NK-92 (cell line): ENCODE data around the gene ANKRD33B.
"Not testable (repeated sequence)": the region's sequence is repeated elsewhere in the genome, so short reads cannot be mapped to it uniquely, and the experiment has no call there.

Experiments
- DNase-seq: peaks from one replicate; lab custom pipeline; 2025; ENCODE audit not compliant: unreplicated experiment; lab: John Stamatoyannopoulos, UW

ANKRD33B gene

DNA sequence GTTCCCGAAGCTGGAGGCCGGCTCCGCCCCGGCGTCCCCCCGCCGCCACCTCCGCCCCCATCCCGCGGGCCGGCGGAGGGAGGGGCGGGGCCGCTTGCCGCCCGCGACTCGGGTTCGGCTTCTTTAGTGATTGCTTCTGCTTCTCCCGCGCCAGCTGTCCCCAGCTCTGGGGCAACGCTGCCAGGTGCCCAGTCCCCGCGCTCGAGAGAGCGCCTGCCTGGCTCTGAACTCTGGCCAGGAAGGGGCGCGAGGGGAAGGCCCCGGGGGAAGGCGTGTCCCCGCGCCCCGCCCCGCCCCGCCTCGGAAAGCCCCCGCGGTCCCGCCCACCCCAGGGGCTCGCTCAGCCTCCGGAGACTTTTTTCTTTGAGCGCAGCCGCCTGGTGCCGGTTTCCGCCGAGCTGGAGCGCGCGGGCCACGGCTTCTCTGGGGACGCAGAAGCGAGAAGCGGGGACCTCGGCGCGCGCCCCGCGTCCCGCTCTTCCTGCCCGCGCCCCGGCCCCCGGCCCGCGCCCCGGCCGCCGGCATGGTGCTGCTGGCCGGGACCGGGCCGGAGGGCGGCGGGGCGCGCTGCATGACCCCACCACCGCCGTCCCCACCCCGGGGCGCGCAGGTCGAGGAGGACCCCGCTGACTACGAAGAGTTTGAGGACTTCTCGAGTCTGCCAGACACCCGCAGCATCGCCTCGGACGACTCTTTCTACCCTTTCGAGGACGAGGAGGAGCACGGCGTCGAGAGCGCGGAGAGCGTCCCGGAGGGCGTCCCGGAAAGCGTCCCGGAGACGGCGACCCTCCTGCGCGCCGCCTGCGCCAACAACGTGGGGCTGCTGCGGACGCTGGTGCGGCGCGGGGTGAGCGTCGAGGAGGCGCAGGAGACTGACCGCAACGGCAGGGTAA lies at the start of gene ANKRD33B:
ANKRD33B (plus strand) TSS at position 126 of the 893 bp plus-strand sequence; CDS start at position 524, 398 bp downstream.
- no peak for DNase-seq

DNA sequence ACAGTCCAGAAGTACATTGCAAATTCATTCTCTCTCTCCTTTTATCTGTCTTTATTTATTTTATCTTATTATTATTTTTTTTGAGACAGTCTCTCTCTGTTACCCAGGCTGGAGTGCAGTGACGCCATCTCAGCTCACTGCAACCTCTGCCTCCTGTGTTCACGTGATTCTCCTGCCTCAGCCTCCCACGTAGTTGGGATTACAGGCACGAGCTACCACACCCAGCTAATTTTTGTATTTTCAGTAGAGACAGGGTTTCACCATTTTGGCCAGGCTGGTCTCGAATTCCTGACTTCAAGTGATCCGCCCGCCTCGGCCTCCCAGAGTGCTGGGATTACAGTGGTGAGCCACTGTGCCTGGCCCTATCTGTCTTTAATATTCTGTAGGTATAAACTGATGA lies 49.3 kb upstream of the ANKRD33B start:
- DNase-seq = not testable (repeated sequence)

DNA sequence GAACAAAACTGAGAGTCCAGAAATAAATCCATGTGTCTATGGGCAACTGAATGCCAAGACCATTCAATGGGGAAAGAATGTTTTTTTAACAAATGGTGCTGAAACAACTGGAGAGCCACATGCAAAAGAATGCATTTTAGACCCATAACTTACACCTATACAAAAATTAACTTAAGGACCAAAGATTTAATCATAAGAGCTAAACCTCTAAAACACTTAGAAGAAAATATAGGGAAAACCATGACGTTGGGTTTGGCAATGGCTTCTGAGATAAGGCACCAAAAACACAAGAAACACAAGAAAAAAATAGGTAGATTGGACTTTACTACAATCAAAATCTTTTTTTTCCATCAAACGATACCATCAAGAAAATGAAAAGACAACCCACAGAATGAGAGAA lies 48.4 kb upstream of the ANKRD33B start:
- DNase-seq = no peak

DNA sequence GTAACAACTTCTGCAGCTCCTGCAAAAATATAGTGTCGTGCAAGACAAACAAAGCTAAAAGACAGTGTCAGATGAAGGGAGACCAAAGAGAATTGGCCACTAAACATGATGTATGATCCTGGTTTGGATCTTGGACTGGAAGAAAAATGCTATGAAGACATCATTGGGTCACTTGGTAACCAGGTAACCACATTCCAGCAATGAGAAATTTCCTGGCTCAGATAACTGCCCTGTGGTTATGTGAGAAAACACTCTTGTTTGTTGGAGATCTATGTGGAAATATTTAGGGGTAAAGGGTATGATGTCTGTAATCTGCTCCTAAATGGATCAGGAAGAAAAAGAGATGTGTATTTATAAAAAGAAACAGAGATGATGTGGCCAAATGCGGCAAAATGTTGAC lies 45.5 kb upstream of the ANKRD33B start:
- no peak for DNase-seq

DNA sequence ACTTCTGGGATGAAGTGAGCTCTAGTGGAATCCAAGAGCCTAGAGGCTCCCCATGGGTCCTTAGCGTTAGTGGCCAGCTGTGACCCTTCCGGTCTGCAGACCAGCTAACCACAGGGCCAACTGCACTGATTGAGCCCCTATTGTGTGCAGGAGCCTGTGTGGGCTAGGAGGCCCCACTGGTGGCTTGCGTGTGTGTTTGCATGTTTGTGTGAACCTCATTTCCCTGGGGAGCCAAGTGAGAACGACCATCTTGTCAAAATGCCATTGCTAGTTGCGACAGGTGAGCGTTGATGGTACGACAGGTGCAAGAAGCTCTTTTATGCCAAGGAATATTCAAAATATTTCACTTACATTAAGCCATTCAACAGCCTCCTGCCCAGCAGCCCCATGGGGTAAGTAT lies 44.1 kb upstream of the ANKRD33B start:
- no peak for DNase-seq

DNA sequence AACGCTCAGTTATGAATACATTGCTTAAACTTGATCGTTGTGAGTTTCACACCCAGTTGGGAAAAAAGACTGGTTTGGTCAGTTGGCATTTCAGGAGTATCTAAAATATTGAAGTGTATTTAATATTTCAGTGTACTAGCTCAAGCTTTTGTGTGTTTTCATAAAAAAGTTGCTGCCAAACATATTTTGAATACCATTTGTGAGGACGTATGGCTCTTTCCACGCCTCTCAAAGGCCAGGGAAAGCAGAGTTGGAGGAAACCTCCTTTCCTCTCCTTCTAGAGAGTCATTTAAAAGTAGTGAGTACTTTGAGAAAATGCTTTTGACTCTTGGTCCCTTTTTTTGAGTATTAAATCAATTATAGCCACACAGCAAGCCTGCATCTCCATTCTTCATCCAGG lies 43.2 kb upstream of the ANKRD33B start:
- DNase-seq = no peak

DNA sequence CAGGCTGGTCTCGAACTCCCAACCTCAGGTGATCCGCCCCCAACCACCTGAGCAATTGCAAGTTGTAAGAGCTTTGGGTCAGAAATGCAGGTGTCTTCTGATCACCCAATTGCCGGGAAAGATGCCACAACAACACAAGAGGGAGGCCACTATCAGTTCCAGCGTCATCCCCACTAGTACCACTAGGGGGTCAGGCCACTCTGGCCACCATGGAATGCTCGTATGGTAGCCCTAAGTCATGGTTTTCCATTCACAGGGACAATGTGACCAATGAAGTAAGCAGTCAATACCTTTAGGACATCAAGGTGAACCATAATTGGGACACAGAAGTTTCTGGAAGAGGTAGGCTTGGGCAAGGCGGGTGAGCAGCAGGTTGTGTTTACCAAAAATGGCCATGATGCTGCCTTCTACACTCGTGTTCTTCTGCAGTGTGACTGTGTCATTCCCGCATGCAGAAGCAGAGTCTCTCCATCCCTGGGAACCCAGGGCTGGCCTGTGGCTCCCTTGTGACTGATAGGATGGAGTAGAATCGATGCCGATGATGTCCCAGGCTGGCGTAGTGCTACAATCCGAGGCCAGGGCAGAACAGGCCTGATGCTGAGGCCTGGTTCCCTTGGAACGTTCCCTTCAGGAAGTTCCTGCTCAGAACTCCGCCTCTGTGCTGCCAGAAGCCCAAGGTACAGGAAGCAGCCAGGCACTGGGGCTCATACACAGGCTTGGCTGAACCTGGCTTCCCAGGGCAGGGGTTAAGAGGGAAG lies 42.2 kb upstream of the ANKRD33B start:
- DNase-seq = no peak

DNA sequence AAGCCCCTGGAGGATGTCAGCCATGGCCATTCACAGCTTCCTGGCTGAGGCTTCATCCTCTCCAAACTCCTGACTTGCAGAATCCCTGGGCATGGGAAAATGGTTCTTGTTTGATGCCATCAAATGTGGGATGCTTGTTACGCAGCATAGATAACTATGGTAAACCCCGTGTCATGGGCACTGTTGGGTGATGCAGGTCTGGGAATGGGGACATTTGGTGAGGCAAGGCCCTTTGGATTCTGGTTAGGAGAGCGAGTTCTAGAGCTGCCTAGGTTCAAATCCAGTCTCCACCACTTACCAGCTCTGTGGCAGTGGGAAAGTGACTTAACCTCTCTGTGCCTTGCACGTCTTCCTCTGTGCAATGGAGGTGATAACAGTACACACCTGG lies 41.7 kb upstream of the ANKRD33B start:
- no peak for DNase-seq

DNA sequence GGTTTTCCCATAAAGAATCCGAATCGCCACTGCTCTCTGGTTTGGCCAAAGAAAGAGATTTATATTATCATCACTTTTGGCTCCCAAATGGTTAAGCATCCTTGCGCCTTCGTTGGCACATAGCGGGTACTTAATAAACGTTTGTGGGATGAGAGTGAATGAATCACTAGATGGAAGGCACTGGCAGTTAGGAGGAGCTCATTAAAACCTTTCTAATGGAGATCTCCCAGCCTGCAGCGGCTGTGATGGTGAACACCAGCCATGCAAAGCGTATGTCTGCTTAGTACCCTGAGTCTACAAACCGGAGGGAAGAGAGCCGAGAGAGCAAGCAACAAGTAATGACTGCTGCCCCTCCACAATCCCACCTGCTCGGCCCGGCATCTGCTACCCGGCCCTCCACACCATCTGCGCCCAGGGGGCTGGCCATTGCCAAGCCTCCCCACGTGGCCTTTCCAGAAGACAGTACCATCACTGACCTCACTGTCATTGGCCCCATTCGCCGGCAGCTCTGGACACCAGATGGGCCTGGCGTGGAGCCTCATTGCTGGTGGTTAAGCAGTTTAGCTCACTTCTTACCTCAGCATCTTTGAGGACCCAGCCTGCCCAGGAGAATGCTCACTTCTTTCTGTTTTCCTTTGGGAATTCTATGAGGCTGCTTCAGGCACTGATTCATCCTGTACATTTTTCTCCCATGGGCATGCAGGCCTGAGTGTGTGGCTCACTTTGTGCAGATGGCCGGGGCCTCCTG lies 39.3 kb upstream of the ANKRD33B start:
- DNase-seq = no peak

DNA sequence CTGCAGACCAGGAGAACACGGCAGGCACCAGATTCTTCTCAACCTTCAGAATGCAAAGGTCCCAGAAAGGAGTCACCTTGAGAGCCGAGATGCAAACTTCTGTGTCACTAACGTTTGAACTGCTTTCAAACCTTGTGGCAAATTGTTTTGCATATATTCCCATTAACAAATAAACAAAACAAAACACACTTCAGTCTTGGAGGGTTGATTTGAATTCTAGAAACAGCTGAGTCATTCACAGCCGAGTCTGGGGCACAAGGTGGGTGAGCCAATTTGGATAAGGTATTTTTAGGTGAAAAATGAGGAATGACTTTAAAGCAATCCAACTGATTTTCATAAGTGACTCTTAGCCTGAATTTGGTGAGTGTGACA lies 38.8 kb upstream of the ANKRD33B start:
- DNase-seq = no peak

DNA sequence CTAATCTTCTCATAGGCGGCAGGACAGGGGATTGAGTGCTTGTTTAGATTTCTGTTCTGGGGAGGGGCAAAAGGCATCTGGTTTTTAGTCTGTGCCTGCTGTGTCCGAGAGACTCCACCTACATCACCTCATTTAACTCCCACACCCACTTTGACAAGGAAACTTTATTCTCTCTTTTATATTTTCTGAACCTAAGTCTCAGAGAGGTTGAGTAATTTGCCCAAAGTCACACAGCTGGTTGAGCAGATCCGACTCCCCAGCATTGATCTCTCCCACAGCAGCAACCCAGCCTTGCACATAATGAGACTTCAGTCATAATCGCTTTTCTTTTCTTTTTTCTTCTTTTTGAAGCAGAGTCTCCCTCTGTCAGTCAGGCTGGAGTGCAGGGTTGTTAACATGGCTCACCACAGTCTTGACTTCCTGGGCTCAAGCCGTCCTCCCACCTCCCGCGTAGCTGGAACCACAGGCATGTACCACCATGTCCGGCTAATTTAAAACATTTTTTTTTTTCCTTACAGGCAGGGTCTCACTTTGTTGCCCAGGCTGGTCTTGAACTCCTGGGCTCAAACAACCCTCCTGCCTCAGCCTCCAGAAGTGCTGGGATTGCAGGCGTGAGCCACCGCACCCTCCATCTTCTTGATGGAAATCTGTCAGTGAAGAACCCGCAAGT lies 36.5 kb upstream of the ANKRD33B start:
- DNase-seq = no peak

DNA sequence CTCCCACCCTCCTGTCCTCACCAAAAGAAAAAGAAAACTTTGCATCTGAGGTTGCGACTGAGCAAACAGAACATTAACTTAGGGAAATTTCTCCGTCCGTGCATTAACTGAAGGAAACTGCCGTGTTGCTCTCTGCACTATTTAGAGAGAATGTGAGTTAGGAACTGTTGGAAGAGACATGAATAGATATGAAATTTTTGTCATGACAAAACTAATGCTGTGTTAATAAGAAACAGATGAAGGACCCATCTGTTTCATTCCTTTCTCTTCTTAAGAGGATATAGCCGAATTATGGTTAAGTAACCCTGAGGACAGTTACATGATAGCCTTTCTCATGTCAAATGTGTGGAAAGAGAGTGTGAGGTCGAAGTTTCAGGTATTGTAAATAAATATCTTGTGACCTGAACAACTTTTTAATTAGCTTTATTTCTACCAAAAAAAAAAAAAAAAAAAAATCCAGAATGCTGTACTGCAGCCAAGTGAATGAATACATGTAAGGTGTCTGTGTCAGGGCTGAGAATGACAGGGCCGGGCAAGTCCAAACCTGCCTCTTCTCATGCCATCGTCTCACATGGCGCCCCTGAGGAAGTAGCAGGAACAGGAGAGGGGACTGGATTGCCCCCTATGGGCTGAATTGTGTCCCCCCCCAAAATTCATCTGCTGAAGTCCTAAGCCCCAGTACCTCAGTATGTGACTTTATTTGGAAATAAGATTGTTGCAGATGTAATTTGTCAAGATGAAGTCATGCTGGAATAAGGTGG lies 35.6 kb upstream of the ANKRD33B start:
- DNase-seq = no peak

DNA sequence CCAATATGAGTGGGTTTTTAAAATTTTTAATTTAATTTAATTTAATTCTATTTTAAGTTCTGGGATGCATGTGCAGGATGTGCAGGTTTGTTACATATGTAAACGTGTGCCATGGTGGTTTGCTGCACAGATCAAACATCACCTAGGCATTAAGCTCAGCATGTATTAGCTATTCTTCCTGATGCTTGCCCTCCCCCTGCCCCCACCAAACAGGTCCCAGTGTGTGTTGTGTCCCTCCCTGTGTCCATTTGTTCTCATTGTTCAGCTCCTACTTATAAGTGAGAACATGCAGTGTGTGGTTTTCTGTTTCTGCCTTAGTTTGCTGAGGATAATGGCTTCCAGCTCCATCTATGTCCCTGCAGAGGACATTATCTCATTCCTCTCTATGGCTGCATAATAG lies 35.0 kb upstream of the ANKRD33B start:
- DNase-seq = no peak

DNA sequence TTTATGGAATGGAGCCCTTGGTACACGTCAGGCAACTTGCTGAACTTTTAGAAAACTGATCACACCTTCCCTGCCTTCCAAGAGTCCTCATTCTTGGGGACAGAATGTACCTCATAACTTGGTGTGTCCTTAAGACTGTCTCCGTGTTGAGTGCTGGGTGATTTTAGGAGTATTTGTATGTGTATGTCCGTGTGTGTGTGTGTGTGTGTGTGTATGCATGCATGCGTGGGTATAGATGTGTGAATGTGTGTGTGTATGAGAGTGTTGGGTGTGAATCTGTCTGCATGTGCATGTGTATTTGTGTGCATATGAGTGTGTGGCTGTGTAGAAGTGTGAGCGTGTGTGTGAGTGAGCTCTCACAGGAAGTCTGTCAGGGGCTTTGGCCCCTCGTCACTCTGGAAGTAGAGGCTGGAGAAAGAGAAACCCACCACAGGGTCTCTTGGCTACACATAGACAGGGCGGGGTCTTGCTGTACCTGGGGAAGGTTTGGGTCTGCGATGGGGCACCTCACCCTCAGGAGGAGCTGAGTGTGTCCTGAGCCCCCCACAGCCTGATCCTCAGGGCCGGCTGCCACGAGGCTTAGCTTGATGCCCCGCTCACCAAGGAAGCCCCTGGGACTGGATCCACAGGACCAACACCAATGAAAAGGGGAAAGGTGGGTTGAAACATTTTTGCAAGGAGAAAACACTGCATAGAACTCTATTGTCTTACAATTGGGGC lies 33.1 kb upstream of the ANKRD33B start:
- no peak for DNase-seq

DNA sequence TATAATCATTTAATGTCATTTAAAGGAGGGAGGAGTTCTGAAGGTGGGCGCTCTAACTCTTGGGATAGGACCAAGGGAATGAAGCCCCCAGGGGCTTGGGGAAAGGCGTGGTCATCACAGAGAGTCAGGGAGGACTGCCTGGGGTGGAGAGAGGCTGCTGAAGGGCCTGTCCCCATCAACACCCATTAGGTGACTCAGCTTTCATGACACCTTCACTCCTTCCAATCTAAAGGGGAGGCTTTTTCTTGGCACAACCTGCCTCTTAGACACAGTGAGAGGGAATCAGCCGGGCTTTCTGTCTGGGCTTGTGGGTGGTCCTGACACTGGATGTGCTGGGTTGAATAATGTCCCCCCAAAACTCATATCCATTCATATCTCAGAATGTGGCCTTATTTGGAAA lies 31.4 kb upstream of the ANKRD33B start:
- DNase-seq = no peak

DNA sequence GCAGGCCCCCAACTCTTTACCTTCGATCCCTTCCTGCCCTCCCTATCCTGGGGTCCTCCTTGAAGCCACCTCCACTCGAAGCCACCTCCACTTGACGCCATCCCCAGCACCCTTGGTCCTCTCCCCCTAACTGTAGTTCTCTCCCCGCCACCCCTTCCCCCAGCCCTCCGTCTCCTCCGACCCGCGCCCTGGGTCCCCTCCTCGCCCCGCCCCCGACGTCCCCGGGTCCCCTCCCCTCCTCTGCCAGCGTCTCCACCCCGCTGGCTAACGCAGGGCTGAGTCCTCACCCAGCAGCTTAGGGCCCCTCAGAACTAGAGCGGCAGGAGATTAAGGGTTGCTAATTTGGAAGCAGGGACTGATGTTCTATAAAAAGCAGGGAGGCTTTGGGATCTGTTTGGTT lies 30.6 kb upstream of the ANKRD33B start:
- DNase-seq = no peak

DNA sequence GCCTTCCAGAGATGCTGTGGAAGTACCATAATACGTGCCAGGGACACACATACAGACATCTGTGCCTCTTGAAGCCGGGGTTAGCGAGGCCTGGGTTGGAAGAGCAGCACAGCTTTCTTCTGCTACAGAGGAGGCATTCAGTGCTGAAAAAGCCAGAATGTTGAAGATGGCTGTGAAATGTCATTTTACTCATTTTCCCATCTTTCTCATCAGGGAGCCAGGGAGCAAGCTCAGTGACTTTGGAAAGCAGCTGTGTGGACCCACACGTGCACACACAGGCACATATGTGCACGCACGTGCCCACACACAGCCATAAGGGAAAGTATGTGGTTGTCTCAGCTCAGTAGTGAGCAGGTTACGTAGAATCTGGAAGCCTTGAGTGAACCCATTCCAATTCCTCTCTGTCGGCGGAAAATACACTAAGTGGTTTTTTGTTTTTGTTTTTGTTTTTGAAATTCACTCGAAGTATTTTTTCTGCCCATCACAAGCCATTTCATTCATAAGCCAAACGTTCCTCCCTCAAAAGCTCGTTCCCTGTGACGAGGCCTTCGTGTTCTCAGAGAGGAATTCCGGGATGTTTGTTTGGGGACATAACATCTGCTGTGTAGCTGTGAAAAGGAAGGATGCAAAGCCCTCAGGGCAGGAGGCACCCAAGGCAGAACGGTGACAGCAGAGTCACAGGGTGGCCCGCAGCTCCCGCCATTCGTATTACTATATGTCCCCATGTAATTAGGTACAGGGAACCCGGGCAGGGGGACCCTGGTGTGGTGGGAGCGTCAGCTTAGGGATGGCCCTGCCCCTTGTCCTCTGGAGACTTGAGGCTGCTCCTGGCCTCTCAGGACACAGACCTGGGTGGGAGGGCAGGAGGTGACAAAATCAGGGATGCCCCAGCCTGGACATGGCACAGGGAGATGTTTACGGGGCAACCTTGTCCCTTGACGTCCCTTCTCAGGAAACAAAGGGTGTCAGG lies 29.0 kb upstream of the ANKRD33B start:
- DNase-seq = no peak

DNA sequence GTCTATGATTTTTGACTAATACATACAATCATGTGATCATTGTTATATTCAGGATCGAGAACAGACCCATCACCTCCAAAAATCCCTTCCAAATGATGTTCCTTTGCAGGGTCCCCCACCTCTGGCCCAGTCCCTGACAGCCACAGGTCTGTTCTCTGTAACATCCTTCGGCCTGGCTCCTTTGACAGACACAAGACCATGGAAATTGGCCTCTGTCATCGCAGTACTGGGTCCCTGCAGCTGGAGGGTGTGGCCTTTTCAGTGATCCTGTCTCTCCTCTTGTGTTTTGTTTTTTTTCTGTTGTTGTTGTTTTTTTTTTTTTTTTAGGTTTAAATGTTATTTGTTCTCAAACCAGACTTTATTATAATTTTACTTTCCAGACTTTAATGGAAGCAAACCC lies 27.4 kb upstream of the ANKRD33B start:
- DNase-seq = no peak
